GM13976 (cell line): ENCODE results near the gene ELL2.

ENCODE experiments used
- DNase-seq: peaks from one replicate; pipeline ENCODE4 v3.0.0; 2012; ENCODE audit warnings: low spot score
- in situ Hi-C: fragments of 300-500 bp; cut with MboI; formaldehyde crosslinking; loops from one replicate; pipeline ENCODE4 v1.12.0; 2022; ENCODE audit warnings: low sequenced_read_pairs, mixed read lengths, inconsistent platforms; ENCODE audit not compliant: unreplicated experiment
- TF ChIP-seq, protein P1 (sequence below): IDR thresholded peaks from 2 replicates; pipeline ENCODE4 v1.5.1; 2012; ENCODE audit warnings: borderline replicate concordance, mild to moderate bottlenecking; ENCODE audit not compliant: insufficient read depth; ENCODE audit errors: extremely low read depth, missing control alignments, control extremely low read depth

ELL2 gene

DNA sequence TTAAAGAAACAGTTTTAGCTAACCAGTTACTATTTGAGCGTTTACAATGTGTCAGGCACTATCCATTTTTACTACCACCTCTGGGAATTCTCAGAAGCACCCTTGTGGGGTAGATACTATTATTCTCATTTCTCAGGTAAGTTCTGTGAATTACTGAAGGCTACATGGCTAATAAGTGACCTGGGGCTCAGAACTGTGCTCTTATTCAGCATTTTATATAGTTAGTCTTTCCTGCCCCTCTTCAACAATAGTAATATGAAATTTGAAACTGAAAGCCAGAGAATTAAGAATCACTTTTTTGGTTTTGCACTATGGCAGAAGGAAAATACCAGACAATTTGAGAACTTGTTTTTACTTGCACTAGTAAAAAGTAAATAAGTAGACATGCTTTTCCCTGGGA is 11.8 kb downstream of the ELL2 start:
- in situ Hi-C loops: no loop called here
- TF ChIP-seq, protein P1, sequence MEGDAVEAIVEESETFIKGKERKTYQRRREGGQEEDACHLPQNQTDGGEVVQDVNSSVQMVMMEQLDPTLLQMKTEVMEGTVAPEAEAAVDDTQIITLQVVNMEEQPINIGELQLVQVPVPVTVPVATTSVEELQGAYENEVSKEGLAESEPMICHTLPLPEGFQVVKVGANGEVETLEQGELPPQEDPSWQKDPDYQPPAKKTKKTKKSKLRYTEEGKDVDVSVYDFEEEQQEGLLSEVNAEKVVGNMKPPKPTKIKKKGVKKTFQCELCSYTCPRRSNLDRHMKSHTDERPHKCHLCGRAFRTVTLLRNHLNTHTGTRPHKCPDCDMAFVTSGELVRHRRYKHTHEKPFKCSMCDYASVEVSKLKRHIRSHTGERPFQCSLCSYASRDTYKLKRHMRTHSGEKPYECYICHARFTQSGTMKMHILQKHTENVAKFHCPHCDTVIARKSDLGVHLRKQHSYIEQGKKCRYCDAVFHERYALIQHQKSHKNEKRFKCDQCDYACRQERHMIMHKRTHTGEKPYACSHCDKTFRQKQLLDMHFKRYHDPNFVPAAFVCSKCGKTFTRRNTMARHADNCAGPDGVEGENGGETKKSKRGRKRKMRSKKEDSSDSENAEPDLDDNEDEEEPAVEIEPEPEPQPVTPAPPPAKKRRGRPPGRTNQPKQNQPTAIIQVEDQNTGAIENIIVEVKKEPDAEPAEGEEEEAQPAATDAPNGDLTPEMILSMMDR: no peak
- DNase-seq: no peak

DNA sequence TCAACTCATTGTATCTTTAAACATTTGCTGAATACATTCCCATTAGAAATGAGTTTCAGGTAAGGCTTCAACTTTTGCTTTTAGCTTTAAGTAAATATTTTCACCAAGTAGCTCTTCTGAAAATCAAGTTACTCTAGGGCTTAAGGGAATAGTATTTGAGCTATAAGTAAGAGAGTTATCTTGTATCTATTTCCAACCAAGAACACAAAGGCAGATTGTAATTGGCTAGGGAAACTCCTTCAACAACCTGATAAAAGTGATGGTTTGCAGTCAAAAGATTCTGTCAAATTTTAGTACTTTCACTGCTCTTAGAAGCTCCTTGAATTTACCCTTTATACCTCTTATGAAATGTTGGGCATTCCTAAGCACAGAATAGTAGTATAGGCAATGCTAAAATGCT is 13.0 kb downstream of the ELL2 start:
- TF ChIP-seq, protein P1: no peak
- no peak for DNase-seq
- in situ Hi-C loops: no loop called here

DNA sequence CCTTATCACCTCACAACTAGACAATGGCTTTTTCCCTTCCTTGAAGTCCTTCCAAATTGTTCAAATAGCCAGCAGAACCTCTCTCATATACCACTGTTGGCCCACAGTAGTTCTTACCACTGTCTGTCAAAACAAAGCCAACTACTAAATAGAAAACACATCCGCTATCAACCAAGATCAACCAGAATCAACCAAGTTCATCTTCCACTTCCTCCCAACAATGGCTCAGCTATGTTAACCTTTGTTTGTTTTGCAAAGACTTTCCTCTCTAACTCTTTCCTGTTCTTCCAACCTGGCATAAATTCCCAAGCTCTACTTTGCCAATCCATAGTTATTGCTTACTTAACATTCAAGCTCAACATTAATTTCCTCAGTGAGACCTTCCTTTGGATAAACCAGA is 15.2 kb downstream of the ELL2 start:
- TF ChIP-seq, protein P1: no peak
- in situ Hi-C loops: no loop called here
- DNase-seq: no peak

DNA sequence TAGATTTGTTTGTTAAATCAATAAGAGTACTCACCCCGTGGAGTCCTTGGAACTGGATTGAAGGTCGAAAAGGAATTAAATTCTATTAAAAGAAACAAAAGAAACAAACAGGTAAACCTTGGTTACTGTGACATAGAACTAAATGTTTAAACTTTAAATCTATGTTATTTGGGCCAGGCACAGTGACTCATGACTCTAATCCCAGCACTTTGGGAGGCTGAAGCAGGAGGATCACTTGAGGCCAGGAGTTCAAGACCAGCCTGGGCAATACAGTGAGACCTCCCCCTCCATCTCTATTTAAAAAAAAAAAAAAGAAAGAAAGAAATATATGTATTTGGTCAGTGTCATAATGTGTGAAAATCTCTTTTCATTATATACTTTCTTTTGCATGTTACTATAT is 18.7 kb downstream of the ELL2 start:
- in situ Hi-C loops: no loop called here
- TF ChIP-seq, protein P1: no peak
- DNase-seq: no peak

DNA sequence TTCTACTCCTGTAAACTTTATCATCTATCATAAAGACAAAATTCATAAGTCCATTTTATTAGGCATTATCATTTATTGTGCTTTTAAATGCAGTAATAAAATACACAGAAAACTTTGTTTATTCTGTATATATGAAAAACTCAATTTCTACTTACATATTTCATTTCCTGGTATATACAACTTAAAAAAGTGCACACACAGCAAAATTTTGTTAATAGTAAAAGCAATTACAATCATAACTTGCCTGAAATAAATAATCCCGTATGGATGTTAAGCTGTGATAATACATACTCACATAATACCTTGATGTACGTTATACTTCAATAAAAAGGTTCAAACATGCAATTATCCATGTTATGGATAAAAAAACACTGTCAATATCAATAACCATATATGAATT is 19.2 kb downstream of the ELL2 start:
- TF ChIP-seq, protein P1: no peak

DNA sequence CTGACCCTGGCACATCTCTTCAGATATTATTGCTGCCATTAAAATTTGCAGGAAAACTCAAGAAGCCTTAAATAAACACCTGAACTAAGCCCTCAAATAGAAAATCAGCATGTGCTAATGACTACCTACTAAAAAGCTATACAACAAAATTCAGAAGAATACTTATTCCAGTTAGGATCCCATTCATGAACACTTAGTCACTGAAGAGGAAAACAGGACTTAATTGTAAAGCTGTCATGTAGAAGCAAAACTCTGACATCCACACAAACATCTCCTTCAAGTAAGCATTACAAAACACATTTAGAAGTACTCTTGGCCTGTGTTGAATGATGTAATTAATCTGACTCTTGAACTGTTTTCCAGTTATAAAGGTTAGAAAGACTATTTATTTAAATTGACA is 19.9 kb downstream of the ELL2 start:
- no peak for DNase-seq
- TF ChIP-seq, protein P1: no peak
- in situ Hi-C loops: no loop called here

More for the DNA sequence above, 19.2 kb downstream of the ELL2 start:
- in situ Hi-C loops: no loop called here
- no peak for DNase-seq

DNA sequence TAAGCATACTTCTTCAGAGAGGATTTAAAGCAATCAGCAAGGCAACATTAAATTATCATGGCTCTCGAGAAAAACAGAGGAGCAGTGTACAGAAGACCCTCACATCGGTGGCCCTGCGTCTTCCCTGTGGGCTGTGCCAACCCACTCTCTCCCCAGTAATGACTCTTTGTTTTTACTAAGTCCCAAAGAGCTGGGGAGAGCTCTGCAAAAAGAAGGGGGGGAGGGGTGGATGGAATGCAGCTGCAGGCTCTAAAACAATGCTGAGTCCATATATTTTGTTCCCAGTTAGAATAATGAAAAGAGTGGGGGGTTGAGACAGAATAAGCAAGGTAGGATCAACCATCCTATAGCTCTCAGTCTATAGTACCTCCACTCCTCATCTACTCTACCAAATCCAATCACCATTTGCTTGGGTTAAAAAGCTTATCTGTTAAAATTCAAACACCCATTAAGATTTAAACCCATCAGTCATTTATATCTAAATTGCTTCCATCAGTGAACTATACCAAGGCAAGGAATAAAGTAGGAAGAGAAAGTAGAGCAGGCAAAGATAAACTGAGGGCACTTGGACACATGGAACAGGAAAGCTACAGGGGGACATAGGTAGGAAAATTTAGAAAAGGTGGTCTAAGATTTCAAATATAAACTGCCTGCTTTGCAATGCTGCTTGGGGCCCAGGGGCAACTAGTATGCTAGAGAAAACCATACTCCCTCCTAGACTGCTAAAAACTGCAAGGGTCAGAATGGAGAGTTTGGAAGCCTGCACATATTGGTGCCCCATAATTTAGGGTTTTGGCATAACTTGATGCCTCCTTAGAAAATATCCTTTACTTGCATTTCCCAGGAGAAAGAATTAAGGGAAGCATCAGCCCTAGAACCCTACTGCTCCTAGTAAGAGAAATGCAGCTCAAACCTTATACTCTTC is 20.6 kb downstream of the ELL2 start:
- in situ Hi-C loops: no loop called here
- TF ChIP-seq, protein P1: no peak
- DNase-seq: no peak
